B cell (primary cell): ENCODE results near the gene PHLDB1. TPM values are rescaled to one million over a fixed set of nuclear protein-coding genes. Genes with fewer than 3 reads are reported as not detected.

Source experiments
- ATAC-seq: fragments of 200-7000 bp; cut with Tn5 transposase; one replicate; pipeline ENCODE4 v1.10.0; 2021; ENCODE audit warnings: low read depth, mild to moderate bottlenecking, moderate number of reproducible peaks, moderate library complexity
- CTCF ChIA-PET: fragments of 350-600 bp; sonication (Branson Sonifier 250); formaldehyde crosslinking; loops from one replicate; lab custom pipeline; 2021; ENCODE audit warnings: antibody characterized with exemption, inconsistent platforms; lab: Charles Lee
- POLR2A ChIA-PET: fragments of 350-600 bp; sonication (Branson Sonifier 250); formaldehyde crosslinking; loops from one replicate; lab custom pipeline; 2021; ENCODE audit warnings: antibody characterized with exemption; lab: Charles Lee
- DNase-seq: peaks from one replicate; pipeline ENCODE4 v3.0.0; 2013
- H2AFZ ChIP-seq: 2 replicates; pipeline ENCODE4 v1.6.1; 2012; ENCODE audit warnings: mild to moderate bottlenecking, low read depth, low read length; ENCODE audit not compliant: insufficient read depth, poor library complexity, severe bottlenecking
- H3K27ac ChIP-seq, 2 donors: 1 replicate in 1 of 2; 2 replicates in 1 of 2; pipeline ENCODE4 v1.5.1; 2012 to 2013; ENCODE audit warnings: low read length in 2 of 2, mild to moderate bottlenecking in 2 of 2, moderate library complexity in 1 of 2
- H3K27me3 ChIP-seq, 4 experiments: fragments of 200-600 bp in 1 of 4; sonication (generic) in 1 of 4; replicated peaks in 1 of 4; 1 replicate in 2 of 4; 2 replicates in 2 of 4; pipeline versions ENCODE4 v1.6.1 to v1.7.0; 2013 to 2016; ENCODE audit warnings: low read length in 3 of 4, mild to moderate bottlenecking in 2 of 4, mixed read lengths in 1 of 4, moderate library complexity in 1 of 4; ENCODE audit not compliant: insufficient read depth in 4 of 4, control insufficient read depth in 3 of 4; ENCODE audit errors: control extremely low read depth in 1 of 4
- H3K36me3 ChIP-seq, 2 experiments: replicated peaks in 1 of 2; 1 replicate in 1 of 2; 2 replicates in 1 of 2; pipeline versions ENCODE4 v1.6.1 to v1.7.1; 2013; ENCODE audit warnings: low read length in 1 of 2; ENCODE audit not compliant: insufficient read depth in 2 of 2, control insufficient read depth in 1 of 2; ENCODE audit errors: control extremely low read depth in 1 of 2, extremely low read depth in 1 of 2
- H3K4me1 ChIP-seq, 2 donors: fragments of 200-600 bp in 1 of 2; sonication (generic) in 1 of 2; 1 replicate in 1 of 2; 2 replicates in 1 of 2; pipeline versions ENCODE4 v1.5.1 to v1.6.1; 2013 to 2017; ENCODE audit warnings: low read length in 2 of 2; ENCODE audit not compliant: control insufficient read depth in 2 of 2, insufficient read depth in 2 of 2
- H3K4me2 ChIP-seq: replicated peaks from 2 replicates; pipeline ENCODE3; 2012; ENCODE audit warnings: mild to moderate bottlenecking, low read depth, low read length; ENCODE audit not compliant: poor library complexity, severe bottlenecking
- H3K4me3 ChIP-seq, 5 experiments: fragments of 200-600 bp in 1 of 5; sonication (generic) in 1 of 5; 1 replicate in 3 of 5; 2 replicates in 2 of 5; pipeline versions ENCODE4 v1.5.1 to v1.7.0; 2011 to 2016; ENCODE audit warnings: low read length in 4 of 5, mild to moderate bottlenecking in 4 of 5, low read depth in 2 of 5, control low read depth in 1 of 5, moderate library complexity in 1 of 5; ENCODE audit not compliant: insufficient read depth in 1 of 5; ENCODE audit errors: control extremely low read depth in 1 of 5, extremely low read depth in 1 of 5
- H3K79me2 ChIP-seq: fragments of 200-600 bp; sonication (generic); one replicate; pipeline ENCODE4 v1.6.0; 2016; ENCODE audit warnings: low read length; ENCODE audit not compliant: control insufficient read depth, insufficient read depth
- H3K9ac ChIP-seq: fragments of 200-600 bp; sonication (generic); 2 replicates; pipeline ENCODE4 v1.6.1; 2017; ENCODE audit warnings: mild to moderate bottlenecking, low read length, moderate library complexity
- H3K9me3 ChIP-seq, 3 donors: one replicate each; pipeline versions ENCODE4 v1.6.1 to v1.7.1; 2013; ENCODE audit warnings: low read length in 2 of 3; ENCODE audit not compliant: control insufficient read depth in 2 of 3, insufficient read depth in 1 of 3; ENCODE audit errors: control extremely low read depth in 1 of 3
- H4K20me1 ChIP-seq: 2 replicates; pipeline ENCODE4 v1.6.0; 2012; ENCODE audit warnings: mild to moderate bottlenecking, low read length; ENCODE audit not compliant: insufficient read depth, control insufficient read depth, poor library complexity, severe bottlenecking
- H3K27ac Mint-ChIP-seq: one replicate; pipeline ENCODE4 v1.8.0; 2021; ENCODE audit warnings: mixed read lengths
- H3K27me3 Mint-ChIP-seq: one replicate; pipeline ENCODE4 v1.8.0; 2021; ENCODE audit warnings: mixed read lengths
- H3K4me1 Mint-ChIP-seq: one replicate; pipeline ENCODE4 v1.8.0; 2021; ENCODE audit warnings: mixed read lengths
- H3K4me3 Mint-ChIP-seq: one replicate; pipeline ENCODE4 v1.8.0; 2021; ENCODE audit warnings: mixed read lengths
- H3K9me3 Mint-ChIP-seq: one replicate; pipeline ENCODE4 v1.8.0; 2022; ENCODE audit warnings: mixed read lengths; ENCODE audit not compliant: insufficient read depth
- CTCF ChIP-seq: fragments of 200-600 bp; IDR thresholded peaks from one replicate; pipeline ENCODE4 v1.8.0; 2022; ENCODE audit warnings: antibody characterized with exemption, mild to moderate bottlenecking
- EZH2 ChIP-seq: IDR thresholded peaks from 2 replicates; pipeline ENCODE4 v1.6.1; 2012; ENCODE audit warnings: borderline replicate concordance, low read depth, mild to moderate bottlenecking, moderate library complexity, low read length; ENCODE audit not compliant: insufficient read depth, poor library complexity, severe bottlenecking
- WGBS: methylation state at CpG from one replicate; pipeline ENCODE4 v1.1.5; 2013; ENCODE audit warnings: missing lambda C conversion rate; ENCODE audit not compliant: insufficient coverage; 5-methylcytosine and 5-hydroxymethylcytosine counted together
- intact Hi-C: fragments of 100-400 bp; cut with micrococcal nuclease; formaldehyde crosslinking; loops from one replicate; pipeline ENCODE4 v1.10.0; 2022
- polyA plus RNA-seq: library from polyadenylated mRNA; depleted of rRNA; stranded (reverse); fragments of >200 nt; gene quantifications from 2 replicates; pipeline ENCODE4 v1.2.3, GENCODE V29; 2012
- total RNA-seq, 2 donors: library from RNA; stranded (reverse); fragments of 120-200 nt in 1 of 2; gene quantifications; 1 replicate in 1 of 2; 2 replicates in 1 of 2; pipeline versions ENCODE4 v1.2.3 to v1.2.4, GENCODE V29; 2013 to 2022

The PHLDB1 gene
- total and polyA plus RNA-seq, 2 donors (not counting 1 experiment from before 2014, with no cell fraction given) = 0.46 to 2.4 TPM

GRCh38 chr11:118659953-118660680, 52.7 kb downstream of the PHLDB1 start:
- Histone ChIP-seq H3K27ac (no peak overlapping the region), H3K27me3 (peaks cover 0 to 14% (median 0%) of the 10 kb centered on the region in 4 experiments), H4K20me1 (no peaks in the 10 kb centered on the region), H3K9me3 (peaks cover 0 to 4% (median 0%) of the 10 kb centered on the region in 3 donors), H3K4me2 (peak overlapping the region; percentile 62), H3K79me2 (no peaks in the 10 kb centered on the region), H3K4me3 (no peak overlapping the region), H3K9ac (no peak overlapping the region), H3K4me1 (peaks cover 4 to 10% of the 10 kb centered on the region in 2 donors), H3K36me3 (no peaks in the 10 kb centered on the region), H2AFZ (no peak overlapping the region)
- H3K4me3 Mint-ChIP-seq = no peak overlapping the region
- TF ChIP-seq CTCF = no peak
- TF ChIP-seq EZH2 = no peak
- ChIA-PET CTCF (interaction anchor here (0.6 to 1.8 kb wide), 9 partner anchors 9 to 720 kb away, joined by 3 to 5 read pairs (median 4); no protein-coding TSS in a partner anchor), POLR2A (no interaction called here)
- intact Hi-C loops = loop anchor here (1.0 kb wide), 2 partner anchors 296 to 515 kb away; partner anchors contain the start of gene UPK2
- ATAC-seq = no peak
- peaks cover 10% of the 10 kb centered on the region for H3K27me3 Mint-ChIP-seq
- H3K27ac Mint-ChIP-seq = no peak overlapping the region
- H3K9me3 Mint-ChIP-seq = no peaks in the 10 kb centered on the region
- 81% methylated on average over 13 of the region's 14 CpGs for WGBS
- no peak for DNase-seq
- peaks cover 4% of the 10 kb centered on the region for H3K4me1 Mint-ChIP-seq
